Measurements from ENCODE around the gene FMN1.

The FMN1 gene

DNA sequence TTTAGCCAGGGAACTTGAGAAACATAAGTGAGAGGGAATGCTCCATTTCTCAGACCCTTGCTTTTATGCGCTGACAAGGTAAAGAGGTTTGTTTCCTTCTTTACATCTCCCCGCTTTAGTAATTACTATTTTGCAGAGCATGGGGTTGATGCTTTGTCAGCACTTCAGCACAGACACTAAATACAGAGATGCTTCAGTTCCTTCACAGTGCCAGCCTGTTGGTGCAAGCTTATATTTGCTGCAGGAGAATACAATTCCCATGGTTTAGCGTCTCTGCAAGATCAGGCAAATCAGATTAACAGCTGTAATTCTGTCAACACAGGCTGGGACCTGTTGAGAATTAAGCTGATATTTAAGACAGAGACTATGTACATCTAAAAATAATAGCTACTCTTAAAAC is 2.9 kb downstream of the FMN1 start:
- ChIA-PET CTCF (interaction anchor here (1.9 kb wide), 1 partner anchor 10 kb away, joined by 6 read pairs; no protein-coding TSS in a partner anchor), POLR2A (ENCODE audit: low non-redundant PET) (no interaction called here)
- TF ChIP-seq, protein P1, sequence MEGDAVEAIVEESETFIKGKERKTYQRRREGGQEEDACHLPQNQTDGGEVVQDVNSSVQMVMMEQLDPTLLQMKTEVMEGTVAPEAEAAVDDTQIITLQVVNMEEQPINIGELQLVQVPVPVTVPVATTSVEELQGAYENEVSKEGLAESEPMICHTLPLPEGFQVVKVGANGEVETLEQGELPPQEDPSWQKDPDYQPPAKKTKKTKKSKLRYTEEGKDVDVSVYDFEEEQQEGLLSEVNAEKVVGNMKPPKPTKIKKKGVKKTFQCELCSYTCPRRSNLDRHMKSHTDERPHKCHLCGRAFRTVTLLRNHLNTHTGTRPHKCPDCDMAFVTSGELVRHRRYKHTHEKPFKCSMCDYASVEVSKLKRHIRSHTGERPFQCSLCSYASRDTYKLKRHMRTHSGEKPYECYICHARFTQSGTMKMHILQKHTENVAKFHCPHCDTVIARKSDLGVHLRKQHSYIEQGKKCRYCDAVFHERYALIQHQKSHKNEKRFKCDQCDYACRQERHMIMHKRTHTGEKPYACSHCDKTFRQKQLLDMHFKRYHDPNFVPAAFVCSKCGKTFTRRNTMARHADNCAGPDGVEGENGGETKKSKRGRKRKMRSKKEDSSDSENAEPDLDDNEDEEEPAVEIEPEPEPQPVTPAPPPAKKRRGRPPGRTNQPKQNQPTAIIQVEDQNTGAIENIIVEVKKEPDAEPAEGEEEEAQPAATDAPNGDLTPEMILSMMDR (conservative IDR thresholded peaks at IDR 0.05; ENCODE audit: low read depth): no peak
- no peak for DNase-seq (ENCODE audit: low spot score)
- no peak overlapping the region for H3K27ac ChIP-seq

DNA sequence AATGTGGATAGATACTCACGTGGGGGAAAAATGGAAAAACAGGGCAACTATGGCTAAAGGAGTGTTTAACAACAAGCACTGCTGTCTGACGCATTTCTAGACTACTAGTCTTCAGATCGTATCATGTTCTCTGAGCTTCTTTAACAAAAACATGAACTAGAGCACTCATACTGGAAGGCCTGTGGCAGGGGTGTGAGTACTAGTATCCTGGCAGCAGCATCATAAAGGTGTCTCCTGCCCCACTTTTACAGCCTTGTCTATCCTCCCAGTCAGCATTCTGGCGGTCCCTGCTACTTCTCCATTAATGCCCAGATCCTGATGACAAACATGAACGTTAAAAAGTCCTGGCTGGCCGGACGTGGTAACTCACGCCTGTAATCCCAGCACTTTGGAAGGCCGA is 4.0 kb downstream of the FMN1 start:
- TF ChIP-seq, protein P1 (conservative IDR thresholded peaks at IDR 0.05; ENCODE audit: low read depth): no peak
- CTCF ChIA-PET: interaction anchor here (0.6 kb wide), 1 partner anchor 148 kb away, joined by 4 read pairs; no protein-coding TSS in a partner anchor
- no peak for DNase-seq (ENCODE audit: low spot score)
- POLR2A ChIA-PET (ENCODE audit: low non-redundant PET): no interaction called here
- H3K27ac ChIP-seq: no peak overlapping the region

DNA sequence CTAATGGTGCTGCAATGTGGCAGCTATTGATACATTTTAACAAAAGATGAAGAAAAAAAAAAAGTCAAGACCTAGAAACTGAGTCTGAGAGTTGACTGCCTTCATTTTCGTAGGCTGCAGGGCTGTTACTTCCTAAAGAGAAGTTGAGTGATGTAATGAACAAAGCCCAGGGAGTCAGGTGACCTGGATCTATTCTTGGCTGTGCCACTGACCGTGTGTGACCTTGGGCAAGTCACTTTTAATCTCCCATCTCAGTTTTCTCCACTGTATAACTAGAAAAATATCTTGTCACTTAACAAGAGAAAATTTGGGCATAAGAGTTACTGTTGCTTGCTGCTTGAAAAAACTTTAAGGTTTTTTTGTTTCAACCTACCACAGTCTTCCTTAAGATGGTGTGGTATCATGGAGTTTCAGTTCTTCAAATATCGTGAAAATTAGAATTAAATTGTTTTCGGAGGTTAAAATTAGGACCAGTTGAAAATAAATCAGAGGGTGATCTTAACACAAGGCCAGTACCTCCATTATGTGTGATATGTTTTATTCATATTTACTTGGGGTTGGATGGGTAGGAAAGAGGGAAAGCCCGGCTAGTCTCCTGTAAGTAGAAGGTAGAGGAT is 5.8 kb downstream of the FMN1 start:
- no peak overlapping the region for H3K27ac ChIP-seq
- TF ChIP-seq, protein P1 (conservative IDR thresholded peaks at IDR 0.05; ENCODE audit: low read depth): no peak
- no peak for DNase-seq (ENCODE audit: low spot score)
- POLR2A ChIA-PET (ENCODE audit: low non-redundant PET): no interaction called here
- CTCF ChIA-PET: interaction anchor here (0.6 kb wide), 1 partner anchor 548 kb away, joined by 3 read pairs; no protein-coding TSS in a partner anchor

DNA sequence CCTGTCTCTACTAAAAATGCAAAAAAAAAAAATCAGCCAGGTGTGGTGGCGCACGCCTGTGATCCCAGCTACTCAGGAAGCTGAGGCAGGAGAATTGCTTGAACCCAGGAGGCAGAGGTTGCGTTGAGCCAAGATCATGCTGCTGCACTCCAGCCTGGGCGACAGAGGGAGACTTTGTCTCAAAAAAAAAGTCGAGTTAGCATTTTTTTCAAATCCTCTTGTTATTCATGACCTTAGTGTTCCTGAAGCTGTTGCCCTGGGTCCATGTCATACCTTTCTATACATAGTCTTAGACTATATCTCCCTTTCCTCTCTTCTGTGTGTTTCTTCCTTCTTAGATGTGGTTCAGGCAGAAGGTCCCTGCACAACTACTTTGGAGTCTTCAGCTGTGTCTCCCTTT is 6.4 kb downstream of the FMN1 start:
- TF ChIP-seq, protein P1 (conservative IDR thresholded peaks at IDR 0.05; ENCODE audit: low read depth): no peak
- no peak for DNase-seq (ENCODE audit: low spot score)
- ChIA-PET POLR2A (ENCODE audit: low non-redundant PET) (no interaction called here), CTCF (interaction anchor here (0.6 kb wide), 1 partner anchor 549 kb away, joined by 3 read pairs; no protein-coding TSS in a partner anchor)
- no peak overlapping the region for H3K27ac ChIP-seq

DNA sequence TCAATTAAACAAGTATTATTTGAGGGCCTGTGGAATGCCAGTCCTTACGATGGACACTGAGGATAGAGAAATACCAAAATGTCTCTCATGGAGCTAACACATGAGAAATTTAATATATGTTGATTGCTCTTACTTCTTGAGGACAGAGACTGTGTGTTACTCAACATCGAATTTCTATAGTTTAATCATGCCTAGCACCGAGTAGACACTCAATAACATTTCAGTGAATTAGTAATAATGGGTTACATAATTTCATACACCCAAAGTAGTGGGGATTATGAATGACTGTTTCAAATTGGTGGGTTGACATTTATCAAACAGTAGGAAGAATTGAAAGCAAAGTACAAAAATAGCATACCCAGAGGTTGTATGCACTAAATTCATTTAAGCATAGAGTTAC is 11.2 kb downstream of the FMN1 start:
- ChIA-PET POLR2A (ENCODE audit: low non-redundant PET) (no interaction called here), CTCF (interaction anchor here (0.6 kb wide), 1 partner anchor 38 kb away, joined by 3 read pairs; no protein-coding TSS in a partner anchor)

DNA sequence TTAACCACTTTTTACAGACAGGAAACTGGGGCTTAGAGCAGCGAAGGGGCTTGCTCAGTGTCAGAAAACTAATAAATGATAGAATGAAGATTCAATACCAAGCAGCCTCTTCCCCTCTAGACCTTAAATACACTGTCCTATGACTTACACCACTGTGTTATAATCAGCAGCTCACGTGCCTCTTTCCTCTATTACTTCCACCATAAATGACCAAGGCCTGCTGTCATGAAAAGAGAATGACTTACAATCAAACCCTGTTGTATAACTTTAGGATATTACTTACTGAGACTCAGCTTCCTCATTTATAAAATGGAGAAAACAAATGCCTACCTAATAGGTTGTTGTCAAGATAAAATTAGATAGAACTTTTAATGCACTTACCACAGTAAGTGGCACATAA is 11.6 kb downstream of the FMN1 start:
- ChIA-PET CTCF (interaction anchor here (0.6 kb wide), 1 partner anchor 37 kb away, joined by 3 read pairs; no protein-coding TSS in a partner anchor), POLR2A (ENCODE audit: low non-redundant PET) (no interaction called here)
- TF ChIP-seq, protein P1 (conservative IDR thresholded peaks at IDR 0.05; ENCODE audit: low read depth): no peak
- H3K27ac ChIP-seq: no peak overlapping the region
- no peak for DNase-seq (ENCODE audit: low spot score)

More for the DNA sequence above, 11.2 kb downstream of the FMN1 start:
- DNase-seq (ENCODE audit: low spot score): no peak
- TF ChIP-seq, protein P1 (conservative IDR thresholded peaks at IDR 0.05; ENCODE audit: low read depth): no peak
- H3K27ac ChIP-seq: no peak overlapping the region
